ENCODE results near the gene GGT7. TPM values are rescaled to one million over a fixed set of nuclear protein-coding genes. Genes with fewer than 3 reads are reported as not detected.

GGT7 gene
- total RNA-seq, 2 donors from 2014 or later: 20.8 to 23.1 TPM

GRCh38 chr20:34859367-34859766 lies 13.3 kb downstream of the GGT7 start:
- ATAC-seq (replicated peaks in 1 of 2) (no peak), DNase-seq (no peak)
- no peak overlapping the region for H3K27ac Mint-ChIP-seq
- peaks cover 0 to 2% of the 10 kb centered on the region in 2 donors for H3K36me3 Mint-ChIP-seq (ENCODE audit: insufficient read depth in 2 of 2)
- no peaks in the 10 kb centered on the region for H3K4me1 Mint-ChIP-seq (ENCODE audit: low read depth)
- no peak overlapping the region for H3K4me3 Mint-ChIP-seq
- no peaks in the 10 kb centered on the region for H3K9me3 Mint-ChIP-seq
- H3K27me3 Mint-ChIP-seq (ENCODE audit: low read depth): no peaks in the 10 kb centered on the region

DNA sequence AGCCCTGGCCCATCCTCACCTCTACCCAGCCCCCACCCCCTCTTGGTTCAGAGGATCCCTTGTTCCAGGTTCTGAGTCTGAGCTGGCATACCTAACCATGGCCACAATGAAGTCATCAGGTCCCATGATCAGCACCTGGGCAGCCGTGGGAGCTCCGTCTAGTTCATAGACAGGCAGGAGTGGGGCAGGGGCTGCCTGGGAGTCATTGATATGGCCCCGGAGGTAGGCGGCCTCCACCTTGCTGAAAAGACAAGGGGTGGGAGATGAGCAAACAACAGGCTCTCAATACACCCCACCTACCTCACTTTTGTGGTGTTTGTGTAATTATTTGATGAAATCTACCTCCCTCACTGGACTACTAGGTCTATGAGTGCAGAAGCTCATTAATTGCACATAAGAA lies 20.4 kb downstream of the GGT7 start:
- no peaks in the 10 kb centered on the region for H3K9me3 Mint-ChIP-seq
- ATAC-seq (replicated peaks in 1 of 2): no peak

GRCh38 chr20:34850969-34851368 lies 21.7 kb downstream of the GGT7 start:
- H3K27me3 Mint-ChIP-seq (ENCODE audit: low read depth): no peaks in the 10 kb centered on the region
- no peak for DNase-seq
- no peak for ATAC-seq (replicated peaks in 1 of 2)
- H3K36me3 Mint-ChIP-seq (ENCODE audit: insufficient read depth in 2 of 2): no peaks in the 10 kb centered on the region
- no peaks in the 10 kb centered on the region for H3K4me1 Mint-ChIP-seq (ENCODE audit: low read depth)
- no peak overlapping the region for H3K4me3 Mint-ChIP-seq
- no peaks in the 10 kb centered on the region for H3K9me3 Mint-ChIP-seq
- H3K27ac Mint-ChIP-seq: no peak overlapping the region

More for the DNA sequence above, 20.4 kb downstream of the GGT7 start:
- H3K4me3 Mint-ChIP-seq: no peak overlapping the region
- H3K4me1 Mint-ChIP-seq (ENCODE audit: low read depth): no peaks in the 10 kb centered on the region
- no peak for DNase-seq
- no peaks in the 10 kb centered on the region for H3K27me3 Mint-ChIP-seq (ENCODE audit: low read depth)
- H3K36me3 Mint-ChIP-seq (ENCODE audit: insufficient read depth in 2 of 2): no peaks in the 10 kb centered on the region
- no peak overlapping the region for H3K27ac Mint-ChIP-seq

DNA sequence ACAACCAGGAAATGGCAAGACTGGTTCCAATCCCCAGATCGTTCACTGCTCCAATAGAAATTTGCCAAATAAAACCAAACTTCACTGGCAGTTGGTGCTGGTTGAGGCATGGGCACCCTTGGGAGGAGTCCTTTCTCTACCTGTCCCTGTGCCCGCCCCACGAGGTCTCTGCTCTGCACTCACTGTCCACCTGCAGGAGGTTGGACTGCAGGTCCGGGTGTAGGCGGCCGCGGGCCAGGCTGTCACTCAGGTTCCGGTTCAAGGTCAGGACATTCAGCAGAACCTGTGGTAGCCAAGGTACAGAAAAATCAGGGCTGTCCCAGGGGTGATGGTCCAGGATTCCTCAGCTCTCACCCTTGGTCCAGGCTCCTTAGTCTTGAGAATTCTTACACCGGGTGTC lies 22.9 kb downstream of the GGT7 start:
- no peak for DNase-seq
- H3K4me1 Mint-ChIP-seq (ENCODE audit: low read depth): no peaks in the 10 kb centered on the region

GRCh38 chr20:34848597-34848996 lies 24.1 kb downstream of the GGT7 start:
- H3K27me3 Mint-ChIP-seq (ENCODE audit: low read depth): no peaks in the 10 kb centered on the region
- DNase-seq (no peak), ATAC-seq (replicated peaks in 1 of 2) (no peak)
- H3K27ac Mint-ChIP-seq: no peak overlapping the region
- H3K4me1 Mint-ChIP-seq (ENCODE audit: low read depth): no peaks in the 10 kb centered on the region
- H3K4me3 Mint-ChIP-seq: no peak overlapping the region
- no peaks in the 10 kb centered on the region for H3K36me3 Mint-ChIP-seq (ENCODE audit: insufficient read depth in 2 of 2)
- no peaks in the 10 kb centered on the region for H3K9me3 Mint-ChIP-seq

More for the DNA sequence above, 22.9 kb downstream of the GGT7 start:
- H3K9me3 Mint-ChIP-seq: no peaks in the 10 kb centered on the region
- no peak for ATAC-seq (replicated peaks in 1 of 2)
- H3K27ac Mint-ChIP-seq: no peak overlapping the region
- no peak overlapping the region for H3K4me3 Mint-ChIP-seq
- H3K36me3 Mint-ChIP-seq (ENCODE audit: insufficient read depth in 2 of 2): no peaks in the 10 kb centered on the region
- no peaks in the 10 kb centered on the region for H3K27me3 Mint-ChIP-seq (ENCODE audit: low read depth)

DNA sequence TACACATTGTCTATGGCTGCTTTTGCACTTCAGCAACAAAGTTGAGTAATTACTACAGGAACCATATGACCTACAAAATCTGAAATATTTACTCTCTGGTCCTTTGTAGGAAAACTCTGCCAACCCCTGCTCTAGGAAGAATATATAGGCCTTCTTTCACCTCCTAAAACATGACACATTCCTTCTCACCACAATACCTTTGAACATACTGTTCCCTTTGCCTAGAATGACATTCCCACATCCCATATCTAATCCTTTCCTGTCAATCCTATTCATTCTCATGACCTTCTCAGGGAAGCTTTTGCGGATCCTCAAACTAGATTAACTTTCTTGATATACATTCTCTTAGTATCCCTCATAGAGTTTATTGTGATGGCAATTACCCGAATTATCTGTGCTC lies 29.2 kb downstream of the GGT7 start:
- H3K27ac Mint-ChIP-seq: no peak overlapping the region
- H3K36me3 Mint-ChIP-seq (ENCODE audit: insufficient read depth in 2 of 2): no peaks in the 10 kb centered on the region
- DNase-seq (no peak), ATAC-seq (replicated peaks in 1 of 2) (no peak)
- H3K4me3 Mint-ChIP-seq: no peak overlapping the region
- no peaks in the 10 kb centered on the region for H3K4me1 Mint-ChIP-seq (ENCODE audit: low read depth)
- no peaks in the 10 kb centered on the region for H3K9me3 Mint-ChIP-seq
- no peaks in the 10 kb centered on the region for H3K27me3 Mint-ChIP-seq (ENCODE audit: low read depth)

- H3K4me1 Mint-ChIP-seq (ENCODE audit: low read depth): no peaks in the 10 kb centered on the region
- DNase-seq (no peak), ATAC-seq (replicated peaks in 1 of 2) (no peak)
- no peak overlapping the region for H3K4me3 Mint-ChIP-seq
- no peaks in the 10 kb centered on the region for H3K27me3 Mint-ChIP-seq (ENCODE audit: low read depth)
- H3K36me3 Mint-ChIP-seq (ENCODE audit: insufficient read depth in 2 of 2): no peaks in the 10 kb centered on the region
- H3K9me3 Mint-ChIP-seq: no peaks in the 10 kb centered on the region
- no peak overlapping the region for H3K27ac Mint-ChIP-seq
Measured at GRCh38 chr20:34842143-34842542, 30.5 kb downstream of the GGT7 start.

GRCh38 chr20:34834459-34834893 lies 38.2 kb downstream of the GGT7 start:
- DNase-seq (no peak), ATAC-seq (replicated peaks in 1 of 2) (no peak)
- Mint-ChIP-seq H3K27me3 (ENCODE audit: low read depth) (peaks cover 25% of the 10 kb centered on the region), H3K9me3 (no peaks in the 10 kb centered on the region), H3K36me3 (ENCODE audit: insufficient read depth in 2 of 2) (no peaks in the 10 kb centered on the region), H3K4me1 (ENCODE audit: low read depth) (peaks cover 5% of the 10 kb centered on the region), H3K27ac (no peak overlapping the region), H3K4me3 (no peak overlapping the region)

DNA sequence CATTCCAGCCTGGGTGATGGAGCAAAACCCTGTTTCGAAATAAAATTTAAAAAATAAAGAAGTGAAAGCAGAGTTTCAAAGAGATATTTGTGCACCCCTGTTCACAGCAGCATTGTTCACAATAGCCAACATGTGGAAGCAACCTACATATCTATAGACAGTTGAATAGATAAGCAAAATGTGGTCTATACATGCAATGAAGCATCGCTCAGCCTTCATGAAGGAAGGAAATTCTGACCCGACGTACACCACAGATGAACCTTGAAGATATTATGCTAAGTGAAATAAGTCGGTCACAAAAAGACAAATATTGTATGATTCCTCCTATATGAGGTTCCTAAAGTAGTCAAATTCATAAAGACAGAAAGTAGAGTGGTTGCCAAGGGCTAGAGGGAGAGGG lies 40.7 kb downstream of the GGT7 start:
- no peak overlapping the region for H3K27ac Mint-ChIP-seq
- ATAC-seq (replicated peaks in 1 of 2) (no peak), DNase-seq (no peak)
- no peaks in the 10 kb centered on the region for H3K36me3 Mint-ChIP-seq (ENCODE audit: insufficient read depth in 2 of 2)
- H3K4me1 Mint-ChIP-seq (ENCODE audit: low read depth): peaks cover 5% of the 10 kb centered on the region
- H3K9me3 Mint-ChIP-seq: no peaks in the 10 kb centered on the region
- H3K27me3 Mint-ChIP-seq (ENCODE audit: low read depth): peaks cover 25% of the 10 kb centered on the region
- H3K4me3 Mint-ChIP-seq: no peak overlapping the region

DNA sequence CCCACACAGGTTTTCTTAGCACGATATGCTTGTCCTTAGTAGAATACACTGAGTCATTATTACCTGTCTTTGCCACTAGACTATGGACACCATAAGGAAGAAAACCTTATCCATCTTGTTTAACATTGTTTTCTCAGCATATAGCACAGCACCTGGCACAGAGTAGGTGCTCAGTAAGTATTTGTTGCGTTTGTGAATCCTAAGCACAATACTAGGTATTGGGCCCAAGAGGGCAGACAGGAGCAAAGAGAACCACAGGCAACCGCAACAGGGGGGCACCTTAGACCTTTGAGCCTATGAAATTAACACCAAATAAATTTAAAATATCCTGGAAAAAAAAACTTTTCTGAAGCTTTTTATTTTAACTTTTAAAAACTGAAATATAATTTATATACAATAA lies 43.5 kb downstream of the GGT7 start:
- Mint-ChIP-seq H3K36me3 (ENCODE audit: insufficient read depth in 2 of 2) (peaks cover 0 to 2% of the 10 kb centered on the region in 2 donors), H3K4me1 (ENCODE audit: low read depth) (peaks cover 13% of the 10 kb centered on the region), H3K27ac (no peak overlapping the region), H3K27me3 (ENCODE audit: low read depth) (peaks cover 20% of the 10 kb centered on the region), H3K4me3 (no peak overlapping the region), H3K9me3 (no peaks in the 10 kb centered on the region)
- ATAC-seq (replicated peaks in 1 of 2) (no peak), DNase-seq (no peak)

DNA sequence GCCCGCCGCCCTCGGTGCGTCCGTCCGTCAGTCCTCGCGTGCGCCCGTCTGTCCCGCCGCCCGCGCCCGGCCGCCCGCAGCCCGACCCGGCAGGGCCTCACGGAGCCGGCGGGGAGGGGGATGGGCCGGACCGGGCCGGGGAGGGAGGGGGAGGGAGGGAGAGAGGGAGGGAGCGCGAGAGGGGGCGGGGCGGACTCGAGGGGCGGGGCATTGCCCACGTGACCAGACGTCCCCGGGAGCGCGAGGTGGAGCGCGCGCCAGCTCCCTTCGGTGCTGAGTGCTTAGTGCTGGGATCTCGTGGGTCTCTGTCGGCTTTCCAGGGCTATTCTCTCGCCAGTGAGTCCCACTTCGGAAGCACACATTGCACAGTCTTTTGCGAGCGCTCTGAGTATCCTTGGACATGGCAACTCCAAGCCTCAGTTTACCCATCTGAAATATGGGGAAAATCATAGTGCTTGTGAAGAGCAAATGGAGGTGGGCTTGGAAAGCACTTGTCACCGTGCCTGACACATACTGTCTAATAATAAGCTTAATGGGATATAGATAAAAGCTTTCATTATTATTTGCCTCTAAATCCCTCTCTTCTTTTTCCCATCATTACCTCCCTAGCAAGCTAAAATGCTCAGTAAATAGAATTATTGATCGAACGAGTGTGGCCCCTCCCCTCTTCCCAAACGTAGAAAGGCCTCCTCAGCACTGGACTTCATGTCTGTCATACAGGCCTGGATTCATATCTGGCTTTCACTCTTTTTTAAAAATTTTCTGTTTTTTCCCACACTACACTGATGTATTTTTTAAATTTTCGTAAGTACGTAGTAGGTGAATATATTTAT lies 46.9 kb downstream of the GGT7 start, which contains the start of gene NCOA6:
Gene NCOA6 (minus strand): TSS at position 122 of the 833 bp plus-strand sequence. CDS start 43,296 bp downstream, outside the sequence.
- no peaks in the 10 kb centered on the region for H3K9me3 Mint-ChIP-seq
- peak within 1 kb of the TSS; percentile 95 to 96 for H3K4me3 Mint-ChIP-seq
- peaks cover 0 to 2% of the 10 kb centered on the region in 2 donors for H3K36me3 Mint-ChIP-seq (ENCODE audit: insufficient read depth in 2 of 2)
- peak; percentile 72 for ATAC-seq (replicated peaks in 1 of 2)
- H3K4me1 Mint-ChIP-seq (ENCODE audit: low read depth): peaks cover 35% of the 10 kb centered on the region
- peak within 1 kb of the TSS; percentile 95 for H3K27ac Mint-ChIP-seq
- no peaks in the 10 kb centered on the region for H3K27me3 Mint-ChIP-seq (ENCODE audit: low read depth)
- peak; percentile 83 for DNase-seq

GRCh38 chr20:34824806-34825529 lies 47.7 kb downstream of the GGT7 start:
- Mint-ChIP-seq H3K9me3 (no peaks in the 10 kb centered on the region), H3K27ac (peak overlapping the region; percentile 95), H3K36me3 (ENCODE audit: insufficient read depth in 2 of 2) (peaks cover 0 to 2% of the 10 kb centered on the region in 2 donors), H3K27me3 (ENCODE audit: low read depth) (no peaks in the 10 kb centered on the region), H3K4me3 (peak overlapping the region; percentile 95 to 96), H3K4me1 (ENCODE audit: low read depth) (peaks cover 35% of the 10 kb centered on the region)
- DNase-seq (peak; percentile 81 to 84), ATAC-seq (replicated peaks in 1 of 2) (peak; percentile 87 to 91)

- DNase-seq (peak; percentile 83 to 85), ATAC-seq (replicated peaks in 1 of 2) (peak; percentile 70 to 77)
- H3K27ac Mint-ChIP-seq: peak overlapping the region; percentile 95
- H3K36me3 Mint-ChIP-seq (ENCODE audit: insufficient read depth in 2 of 2): peaks cover 0 to 2% of the 10 kb centered on the region in 2 donors
- no peaks in the 10 kb centered on the region for H3K27me3 Mint-ChIP-seq (ENCODE audit: low read depth)
- no peaks in the 10 kb centered on the region for H3K9me3 Mint-ChIP-seq
- H3K4me3 Mint-ChIP-seq: peak overlapping the region; percentile 95 to 96
- H3K4me1 Mint-ChIP-seq (ENCODE audit: low read depth): peaks cover 35% of the 10 kb centered on the region
Measured at GRCh38 chr20:34824452-34824805, 48.2 kb downstream of the GGT7 start.
